ENCODE measurements around the gene METTL25B. TPM values are rescaled to one million over a fixed set of nuclear protein-coding genes. Genes with fewer than 3 reads are reported as not detected.

Gene METTL25B
- total and polyA plus RNA-seq, 8 donors, result 15.2 to 90.2 (median 53.5) TPM

GRCh38 chr1:156717351-156717750, 10.9 kb upstream of the METTL25B start:
- Histone ChIP-seq H3K4me1 (no peaks in the 10 kb centered on the region), H3K9me3 (no peaks in the 10 kb centered on the region), H3K36me3 (peaks cover 9 to 49% (median 43%) of the 10 kb centered on the region in 4 donors), H3K27ac (no peak overlapping the region), H3K27me3 (no peaks in the 10 kb centered on the region), H3K4me3 (no peak overlapping the region)
- intact Hi-C loops (cut with DNase I; ENCODE audit: low total_unique reads), result no loop called here
- no peak for DNase-seq
- WGBS, 5 donors, result 41 to 66% (median 51%) methylated on average over 4 of the region's 4 CpGs
- TF ChIP-seq POLR2AphosphoS5 (IDR thresholded peaks at IDR 0.05) (no peak), CTCF (IDR thresholded peaks at IDR 0.05) (no peak), EP300 (IDR thresholded peaks at IDR 0.05) (no peak), POLR2A (IDR thresholded peaks at IDR 0.05) (no peak)

GRCh38 chr1:156721131-156721530, 7.1 kb upstream of the METTL25B start:
- TF ChIP-seq POLR2AphosphoS5 (IDR thresholded peaks at IDR 0.05) (no peak), CTCF (IDR thresholded peaks at IDR 0.05) (no peak), EP300 (IDR thresholded peaks at IDR 0.05) (no peak), POLR2A (IDR thresholded peaks at IDR 0.05) (no peak)
- WGBS, 5 donors, result 74 to 91% (median 80%) methylated on average over 2 of the region's 2 CpGs
- Histone ChIP-seq H3K27ac (no peak overlapping the region), H3K9me3 (no peaks in the 10 kb centered on the region), H3K4me3 (no peak overlapping the region), H3K4me1 (peaks cover 13 to 29% (median 22%) of the 10 kb centered on the region in 4 donors), H3K36me3 (peaks cover 26 to 70% (median 63%) of the 10 kb centered on the region in 4 donors), H3K27me3 (no peaks in the 10 kb centered on the region)
- intact Hi-C loops (cut with DNase I; ENCODE audit: low total_unique reads), result no loop called here
- DNase-seq, result no peak

DNA sequence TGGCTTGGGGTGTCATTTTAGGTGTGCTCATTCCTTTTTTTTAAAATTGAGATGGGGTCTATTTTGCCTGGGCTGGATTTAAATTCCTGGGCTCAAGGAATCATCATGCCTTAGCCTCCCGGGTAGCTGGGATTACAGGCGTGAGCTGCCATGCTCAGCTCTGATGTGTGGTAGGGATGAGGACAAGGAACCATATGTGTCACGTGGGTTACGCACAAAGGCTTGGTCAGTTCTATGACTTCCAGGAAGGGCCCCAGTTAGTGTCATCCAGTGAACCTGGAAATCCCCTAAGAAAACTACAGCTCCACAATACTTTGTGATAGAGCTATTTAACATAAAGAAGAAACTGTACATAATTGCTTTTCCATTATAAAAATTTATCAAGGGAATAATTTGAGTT, 6.7 kb upstream of the METTL25B start:
- TF ChIP-seq EP300 (IDR thresholded peaks at IDR 0.05), result no peak
- Histone ChIP-seq H3K9me3 (no peaks in the 10 kb centered on the region), H3K36me3 (peaks cover 26 to 70% (median 63%) of the 10 kb centered on the region in 4 donors), H3K4me3 (no peak overlapping the region), H3K27me3 (no peaks in the 10 kb centered on the region), H3K4me1 (peaks cover 17 to 33% (median 26%) of the 10 kb centered on the region in 4 donors), H3K27ac (no peak overlapping the region)
- intact Hi-C loops (cut with DNase I; ENCODE audit: low total_unique reads), result no loop called here
- 81 to 92% (median 89%) methylated on average over 4 of the region's 4 CpGs for WGBS, 5 donors
- no peak for DNase-seq

DNA sequence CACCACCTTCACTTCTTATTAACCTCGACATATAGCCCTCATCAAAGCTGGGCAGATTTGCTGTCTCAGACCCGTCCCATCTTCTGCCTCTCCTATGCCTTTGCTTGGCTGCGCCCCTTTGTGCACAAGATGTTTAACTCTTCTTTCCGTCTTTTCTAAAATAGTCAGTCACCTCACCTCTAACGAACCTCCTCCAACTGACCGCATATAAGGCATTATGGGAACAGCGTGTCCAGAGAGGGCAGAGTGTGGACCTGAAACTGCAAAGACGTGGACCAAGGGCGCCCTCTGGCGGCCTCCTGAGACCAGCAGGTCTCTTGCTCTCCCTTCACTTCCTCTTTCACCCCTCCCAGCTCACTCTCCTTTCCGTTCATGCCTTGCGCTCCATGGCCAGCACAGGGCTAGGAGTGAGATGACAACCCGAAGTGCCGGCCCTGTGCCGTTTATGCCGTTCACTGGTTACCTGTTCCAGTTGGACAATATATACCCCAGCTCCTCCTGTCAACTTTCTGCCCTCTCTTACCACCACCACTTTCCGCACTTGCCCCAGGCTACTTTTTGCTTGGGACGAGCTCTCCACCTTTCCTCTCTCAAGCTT, 2.5 kb upstream of the METTL25B start:
- TF ChIP-seq CTCF (IDR thresholded peaks at IDR 0.05), result peak in 6 of 7 experiments; percentile 60 to 97 (median 93)
- peak in 1 of 3 donors; percentile 84 for TF ChIP-seq POLR2AphosphoS5 (IDR thresholded peaks at IDR 0.05)
- no peak for TF ChIP-seq POLR2A (IDR thresholded peaks at IDR 0.05)
- TF ChIP-seq EP300 (IDR thresholded peaks at IDR 0.05), result no peak

More for the DNA sequence above, 2.5 kb upstream of the METTL25B start:
- H3K4me1 ChIP-seq, result peaks cover 36 to 66% (median 58%) of the 10 kb centered on the region in 4 donors
- 10 to 12% (median 10%) methylated on average over 18 of the region's 18 CpGs for WGBS, 5 donors
- intact Hi-C loops (cut with DNase I; ENCODE audit: low total_unique reads), result loop anchor here (5.0 kb wide), 1 partner anchor 33 kb away; no protein-coding TSS in a partner anchor
- H3K9me3 ChIP-seq, result no peaks in the 10 kb centered on the region
- H3K27me3 ChIP-seq, result no peaks in the 10 kb centered on the region
- H3K36me3 ChIP-seq, result peaks cover 22 to 47% (median 44%) of the 10 kb centered on the region in 4 donors
- DNase-seq, result peak; percentile 93 to 96
- H3K4me3 ChIP-seq, result peak overlapping the region; percentile 21 to 94 (median 48)
- peak overlapping the region; percentile 24 to 99 (median 36) for H3K27ac ChIP-seq

All from stomach (tissue), 9 donors.